HTR-8/SVneo (cell line): ENCODE results near the gene CCDC102B.
"Not testable (repeated sequence)": the region's sequence is repeated elsewhere in the genome, so short reads cannot be mapped to it uniquely, and the experiment has no call there.

Experiments used
- DNase-seq: peaks from one replicate; pipeline ENCODE4 v3.0.0; 2011; ENCODE audit warnings: low spot score, mixed read lengths; ENCODE audit not compliant: insufficient read length
- FAIRE-seq: peaks from 2 replicates; lab custom pipeline; 2011; peaks lifted over from hg19 to GRCh38; lab: Jason Lieb, UNC

CCDC102B gene

GRCh38 chr18:68956650-68957049, 158.8 kb downstream of the CCDC102B start:
- FAIRE-seq: no peak
- no peak for DNase-seq

- FAIRE-seq (no peak), DNase-seq (no peak)
Observed at GRCh38 chr18:68960355-68960754, 162.5 kb downstream of the CCDC102B start.

- DNase-seq (no peak), FAIRE-seq (no peak)
Observed at GRCh38 chr18:68962623-68963022, 164.7 kb downstream of the CCDC102B start.

GRCh38 chr18:68965817-68966216, 167.9 kb downstream of the CCDC102B start:
- DNase-seq (no peak), FAIRE-seq (no peak)

GRCh38 chr18:68969027-68969426, 171.1 kb downstream of the CCDC102B start:
- DNase-seq (no peak), FAIRE-seq (no peak)

- DNase-seq (no peak), FAIRE-seq (no peak)
Observed at GRCh38 chr18:68972176-68972575, 174.3 kb downstream of the CCDC102B start.

GRCh38 chr18:68979737-68980136, 181.9 kb downstream of the CCDC102B start:
- no peak for FAIRE-seq

GRCh38 chr18:68983126-68983525, 185.2 kb downstream of the CCDC102B start:
- DNase-seq (no peak), FAIRE-seq (no peak)

More at GRCh38 chr18:68979737-68980136, 181.9 kb downstream of the CCDC102B start:
- no peak for DNase-seq

GRCh38 chr18:68984342-68984741, 186.5 kb downstream of the CCDC102B start:
- FAIRE-seq: no peak
- no peak for DNase-seq

GRCh38 chr18:68985172-68985820, 187.4 kb downstream of the CCDC102B start:
- FAIRE-seq: no peak
- no peak for DNase-seq

GRCh38 chr18:68991286-68991685, 193.4 kb downstream of the CCDC102B start:
- FAIRE-seq: no peak
- no peak for DNase-seq

- DNase-seq (no peak), FAIRE-seq (no peak)
Observed at GRCh38 chr18:68992719-68993482, 195.0 kb downstream of the CCDC102B start.

GRCh38 chr18:68995675-68996074, 197.8 kb downstream of the CCDC102B start:
- no peak for FAIRE-seq

GRCh38 chr18:68997845-68998244, 200.0 kb downstream of the CCDC102B start:
- no peak for DNase-seq
- FAIRE-seq: no peak

More at GRCh38 chr18:68995675-68996074, 197.8 kb downstream of the CCDC102B start:
- no peak for DNase-seq

- no peak for DNase-seq
- FAIRE-seq: no peak
Observed at GRCh38 chr18:69000366-69000765, 202.5 kb downstream of the CCDC102B start.

- no peak for DNase-seq
- no peak for FAIRE-seq
Observed at GRCh38 chr18:69002233-69002632, 204.4 kb downstream of the CCDC102B start.

- FAIRE-seq, DNase-seq: not testable (repeated sequence)
Observed at GRCh38 chr18:69006212-69006611, 208.3 kb downstream of the CCDC102B start.

- DNase-seq (no peak), FAIRE-seq (no peak)
Observed at GRCh38 chr18:69008538-69008937, 210.7 kb downstream of the CCDC102B start.

- no peak for DNase-seq
- no peak for FAIRE-seq
Observed at GRCh38 chr18:69021211-69021805, 223.4 kb downstream of the CCDC102B start.

GRCh38 chr18:69022426-69022825, 224.5 kb downstream of the CCDC102B start:
- no peak for FAIRE-seq
- DNase-seq: no peak

GRCh38 chr18:69031571-69031970, 233.7 kb downstream of the CCDC102B start:
- FAIRE-seq: no peak
- no peak for DNase-seq
